MCF 10A (cell line): Measurements from ENCODE around the gene USP36. TPM values are rescaled to one million over a fixed set of nuclear protein-coding genes. Genes with fewer than 3 reads are reported as not detected.
A peak's percentile ranks its signal among the peaks of the same experiment; 100 is the strongest.

ENCODE experiments used
- BruUV-seq: library from RNA; stranded (reverse); fragments of 400-500 nt; replicated peaks from 2 replicates; lab custom pipeline; 2021; lab: Mats Ljungman, UMichigan
- CTCF ChIA-PET: fragments of 300-600 bp; sonication (Branson Sonifier 250); formaldehyde crosslinking; extraction: SDS; loops from one replicate; lab custom pipeline; 2021; ENCODE audit warnings: antibody characterized with exemption, inconsistent platforms; lab: Yijun Ruan, JAX
- POLR2A ChIA-PET: fragments of 300-600, 350-650 bp; sonication (Branson Sonifier 250); formaldehyde crosslinking; extraction: SDS; loops from one replicate; lab custom pipeline; 2020; ENCODE audit warnings: antibody characterized with exemption, inconsistent platforms; lab: Yijun Ruan, JAX
- DNase-seq: peaks from one replicate; pipeline ENCODE4 v3.0.0-alpha.2; 2018; ENCODE audit not compliant: unreplicated experiment
- H3K27ac Mint-ChIP-seq: one replicate; pipeline ENCODE4 v1.8.0; 2022; ENCODE audit warnings: mild to moderate bottlenecking, low read depth, mixed read lengths; ENCODE audit not compliant: unreplicated experiment
- H3K27me3 Mint-ChIP-seq: one replicate; pipeline ENCODE4 v1.8.0; 2022; ENCODE audit warnings: mixed read lengths; ENCODE audit not compliant: insufficient read depth, unreplicated experiment
- H3K36me3 Mint-ChIP-seq: one replicate; pipeline ENCODE4 v1.8.0; 2022; ENCODE audit warnings: mild to moderate bottlenecking, moderate library complexity, mixed read lengths; ENCODE audit not compliant: insufficient read depth, unreplicated experiment
- H3K4me1 Mint-ChIP-seq: one replicate; pipeline ENCODE4 v1.8.0; 2022; ENCODE audit warnings: mixed read lengths; ENCODE audit not compliant: insufficient read depth, unreplicated experiment
- H3K4me3 Mint-ChIP-seq: one replicate; pipeline ENCODE4 v1.8.0; 2022; ENCODE audit warnings: mild to moderate bottlenecking, moderate library complexity, mixed read lengths; ENCODE audit not compliant: unreplicated experiment
- H3K9me3 Mint-ChIP-seq: one replicate; pipeline ENCODE4 v1.8.0; 2022; ENCODE audit warnings: mixed read lengths; ENCODE audit not compliant: unreplicated experiment
- CTCF ChIP-seq: fragments of 200-600 bp; IDR thresholded peaks from one replicate; pipeline ENCODE4 v1.8.0; 2022; ENCODE audit warnings: antibody characterized with exemption, mild to moderate bottlenecking; ENCODE audit not compliant: unreplicated experiment
- intact Hi-C: fragments of 100-400 bp; cut with micrococcal nuclease; formaldehyde crosslinking; loops from 2 replicates; pipeline ENCODE4 v1.14.1; 2022
- total RNA-seq: library from RNA; stranded (reverse); gene quantifications from 2 replicates; pipeline ENCODE4 v1.2.3, GENCODE V29; 2022

Gene USP36
- total RNA-seq, 1 experiment from 2014 or later, result 118 TPM

GRCh38 chr17:78787444-78787843, 53.2 kb downstream of the USP36 start:
- no peak overlapping the region for H3K4me3 Mint-ChIP-seq
- ChIA-PET CTCF (interaction anchor here (0.7 kb wide), 1 partner anchor 65 kb away, joined by 4 read pairs; no protein-coding TSS in a partner anchor), POLR2A (no interaction called here)
- no peak for TF ChIP-seq CTCF
- no peak overlapping the region for H3K27ac Mint-ChIP-seq
- intact Hi-C loops, result no loop called here
- no TSS peak for BruUV-seq
- DNase-seq, result peak; percentile 25
- H3K27me3 Mint-ChIP-seq, result no peaks in the 10 kb centered on the region
- H3K4me1 Mint-ChIP-seq, result peaks cover 8% of the 10 kb centered on the region
- no peaks in the 10 kb centered on the region for H3K9me3 Mint-ChIP-seq
- H3K36me3 Mint-ChIP-seq, result peaks cover 4% of the 10 kb centered on the region

GRCh38 chr17:78785663-78786057, 55.0 kb downstream of the USP36 start:
- no peaks in the 10 kb centered on the region for H3K27me3 Mint-ChIP-seq
- H3K4me3 Mint-ChIP-seq, result no peak overlapping the region
- TF ChIP-seq CTCF, result no peak
- no peaks in the 10 kb centered on the region for H3K36me3 Mint-ChIP-seq
- ChIA-PET POLR2A (interaction anchor here (0.7 kb wide), 1 partner anchor 50 kb away, joined by 3 read pairs; no protein-coding TSS in a partner anchor), CTCF (interaction anchor here (0.5 to 1.0 kb wide), 5 partner anchors 8 to 94 kb away, joined by 3 to 6 read pairs (median 3); no protein-coding TSS in a partner anchor)
- no peak overlapping the region for H3K27ac Mint-ChIP-seq
- intact Hi-C loops, result no loop called here
- BruUV-seq, result no TSS peak
- no peaks in the 10 kb centered on the region for H3K9me3 Mint-ChIP-seq
- DNase-seq, result no peak
- H3K4me1 Mint-ChIP-seq, result no peaks in the 10 kb centered on the region

GRCh38 chr17:78785011-78785662, 55.5 kb downstream of the USP36 start:
- H3K27ac Mint-ChIP-seq, result no peak overlapping the region
- no peak for TF ChIP-seq CTCF
- no peaks in the 10 kb centered on the region for H3K9me3 Mint-ChIP-seq
- BruUV-seq, result no TSS peak
- ChIA-PET CTCF (interaction anchor here (0.5 to 1.3 kb wide), 6 partner anchors 8 to 497 kb away, joined by 3 to 6 read pairs (median 3); no protein-coding TSS in a partner anchor), POLR2A (interaction anchor here (0.7 kb wide), 1 partner anchor 49 kb away, joined by 3 read pairs; no protein-coding TSS in a partner anchor)
- H3K4me3 Mint-ChIP-seq, result no peak overlapping the region
- intact Hi-C loops, result no loop called here
- no peak for DNase-seq
- H3K27me3 Mint-ChIP-seq, result no peaks in the 10 kb centered on the region
- no peaks in the 10 kb centered on the region for H3K36me3 Mint-ChIP-seq
- H3K4me1 Mint-ChIP-seq, result peaks cover 3% of the 10 kb centered on the region

GRCh38 chr17:78784352-78784751, 56.3 kb downstream of the USP36 start:
- H3K27me3 Mint-ChIP-seq, result no peaks in the 10 kb centered on the region

More at GRCh38 chr17:78784352-78784751, 56.3 kb downstream of the USP36 start:
- no peak for DNase-seq
- Mint-ChIP-seq H3K9me3 (no peaks in the 10 kb centered on the region), H3K36me3 (no peaks in the 10 kb centered on the region), H3K4me3 (no peak overlapping the region), H3K4me1 (peaks cover 11% of the 10 kb centered on the region), H3K27ac (no peak overlapping the region)
- no TSS peak for BruUV-seq
- TF ChIP-seq CTCF, result no peak
- CTCF ChIA-PET, result interaction anchor here (0.6 to 1.3 kb wide), 2 partner anchors 77 to 80 kb away, joined by 3 read pairs; no protein-coding TSS in a partner anchor
- intact Hi-C loops, result no loop called here
- POLR2A ChIA-PET, result interaction anchor here (0.8 kb wide), 1 partner anchor 21 kb away, joined by 3 read pairs; no protein-coding TSS in a partner anchor
